ENCODE results near the gene SPOCK1.
"Not testable (repeated sequence)": the region's sequence is repeated elsewhere in the genome, so short reads cannot be mapped to it uniquely, and the experiment has no call there.

SPOCK1 gene

DNA sequence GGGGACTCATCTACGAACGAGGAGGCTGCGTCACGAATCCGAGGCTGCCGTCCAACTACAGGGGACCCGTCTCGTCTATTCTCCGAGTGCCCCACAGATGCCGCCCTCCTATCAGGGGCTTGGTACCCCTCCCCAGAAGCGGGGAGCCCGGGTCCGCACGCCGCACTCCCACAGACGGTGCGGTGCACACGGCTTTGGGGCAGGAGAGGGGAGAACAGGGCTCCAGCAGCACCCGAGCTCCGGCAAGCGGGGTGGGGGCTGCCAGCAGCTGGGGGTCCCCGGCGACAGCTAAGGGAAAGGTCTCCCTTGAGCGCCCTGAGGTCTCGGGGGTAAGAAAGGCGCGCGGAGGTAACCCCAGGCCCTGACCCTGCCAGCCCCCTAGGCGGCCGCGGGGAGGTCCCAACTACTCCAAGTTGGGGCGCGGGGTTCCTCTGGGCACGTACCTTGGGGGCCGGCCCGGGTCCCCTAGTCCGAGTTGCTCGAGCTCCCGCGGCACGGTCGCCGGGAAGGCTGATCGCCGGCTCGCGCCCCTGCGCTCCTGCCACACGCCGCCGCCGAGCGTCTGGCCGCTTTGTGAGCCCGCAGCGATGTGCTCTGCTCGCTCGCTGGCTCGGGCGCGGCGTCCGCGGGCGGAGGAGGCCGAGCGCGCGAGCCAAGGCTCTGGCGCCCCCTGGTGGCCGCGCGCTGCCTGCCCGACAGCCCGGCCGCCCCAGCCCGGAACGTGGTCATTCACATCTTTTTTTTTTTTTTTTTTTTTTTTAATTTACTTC, at the start of gene SPOCK1:
SPOCK1 (minus strand) TSS at position 591 of the 770 bp plus-strand sequence.
- H3K9ac ChIP-seq = no peak within 1 kb of the TSS
- H3K36me3 ChIP-seq (ENCODE audit: insufficient read depth) = no peaks in the 10 kb centered on the region
- no peaks in the 10 kb centered on the region for H3K79me2 ChIP-seq (ENCODE audit: insufficient read depth, low read depth)
- no peaks in the 10 kb centered on the region for H4K20me1 ChIP-seq (ENCODE audit: insufficient read depth)
- TF ChIP-seq, protein P1, sequence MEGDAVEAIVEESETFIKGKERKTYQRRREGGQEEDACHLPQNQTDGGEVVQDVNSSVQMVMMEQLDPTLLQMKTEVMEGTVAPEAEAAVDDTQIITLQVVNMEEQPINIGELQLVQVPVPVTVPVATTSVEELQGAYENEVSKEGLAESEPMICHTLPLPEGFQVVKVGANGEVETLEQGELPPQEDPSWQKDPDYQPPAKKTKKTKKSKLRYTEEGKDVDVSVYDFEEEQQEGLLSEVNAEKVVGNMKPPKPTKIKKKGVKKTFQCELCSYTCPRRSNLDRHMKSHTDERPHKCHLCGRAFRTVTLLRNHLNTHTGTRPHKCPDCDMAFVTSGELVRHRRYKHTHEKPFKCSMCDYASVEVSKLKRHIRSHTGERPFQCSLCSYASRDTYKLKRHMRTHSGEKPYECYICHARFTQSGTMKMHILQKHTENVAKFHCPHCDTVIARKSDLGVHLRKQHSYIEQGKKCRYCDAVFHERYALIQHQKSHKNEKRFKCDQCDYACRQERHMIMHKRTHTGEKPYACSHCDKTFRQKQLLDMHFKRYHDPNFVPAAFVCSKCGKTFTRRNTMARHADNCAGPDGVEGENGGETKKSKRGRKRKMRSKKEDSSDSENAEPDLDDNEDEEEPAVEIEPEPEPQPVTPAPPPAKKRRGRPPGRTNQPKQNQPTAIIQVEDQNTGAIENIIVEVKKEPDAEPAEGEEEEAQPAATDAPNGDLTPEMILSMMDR (conservative IDR thresholded peaks at IDR 0.05; ENCODE audit: low read depth, low read length) = no peak; the same call in 1 of the 2 replicates
- H3K27ac ChIP-seq = no peak within 1 kb of the TSS
- H3K4me1 ChIP-seq (ENCODE audit: low read depth, poor library complexity, severe bottlenecking) = no peaks in the 10 kb centered on the region
- no peaks in the 10 kb centered on the region for H3K27me3 ChIP-seq (ENCODE audit: insufficient read depth, low read depth)
- no peak within 1 kb of the TSS for H3K4me2 ChIP-seq
- H2AFZ ChIP-seq (ENCODE audit: low read depth) = 0 out of 2 replicates have a peak within 1 kb of the TSS, but pooled peaks have one; percentile 18
- no peak within 1 kb of the TSS for H3K4me3 ChIP-seq (IDR thresholded peaks at IDR 0.05; ENCODE audit: insufficient read depth, low read depth, low read length)

GRCh38 chr5:137545956-137546355, 46.8 kb upstream of the SPOCK1 start:
- Histone ChIP-seq H3K27me3 (ENCODE audit: insufficient read depth, low read depth) (no peaks in the 10 kb centered on the region), H3K36me3 (ENCODE audit: insufficient read depth) (no peaks in the 10 kb centered on the region), H3K27ac (no peak overlapping the region), H4K20me1 (ENCODE audit: insufficient read depth) (no peaks in the 10 kb centered on the region), H3K4me1 (ENCODE audit: low read depth, poor library complexity, severe bottlenecking) (no peaks in the 10 kb centered on the region), H3K79me2 (ENCODE audit: insufficient read depth, low read depth) (no peaks in the 10 kb centered on the region), H3K4me3 (IDR thresholded peaks at IDR 0.05; ENCODE audit: insufficient read depth, low read depth, low read length) (no peak overlapping the region), H3K4me2 (no peak overlapping the region), H2AFZ (ENCODE audit: low read depth) (no peak overlapping the region), H3K9ac (no peak overlapping the region)
- TF ChIP-seq, protein P1 (conservative IDR thresholded peaks at IDR 0.05; ENCODE audit: low read depth, low read length) = no peak

DNA sequence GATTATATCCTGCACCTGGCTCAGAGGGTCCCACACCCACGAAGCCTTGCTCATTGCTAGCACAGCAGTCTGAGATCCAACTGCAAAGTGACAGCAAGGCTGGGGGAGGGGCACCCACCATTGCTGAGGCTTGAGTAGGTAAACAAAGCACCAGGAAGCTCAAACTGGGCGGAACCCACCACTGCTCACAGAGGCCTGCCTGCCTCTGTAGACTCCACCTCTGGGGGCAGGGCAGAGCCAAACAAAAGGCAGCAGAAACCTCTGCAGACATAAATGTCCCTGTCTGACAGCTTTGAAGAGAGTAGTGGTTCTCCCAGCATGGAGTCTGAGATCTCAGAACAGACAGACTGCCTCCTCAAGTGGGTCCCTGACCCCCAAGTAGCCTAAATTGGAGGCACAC, 36.3 kb upstream of the SPOCK1 start:
- H4K20me1 ChIP-seq (ENCODE audit: insufficient read depth); H3K27ac ChIP-seq; H3K36me3 ChIP-seq (ENCODE audit: insufficient read depth); H3K27me3 ChIP-seq (ENCODE audit: insufficient read depth, low read depth); H3K4me2 ChIP-seq; H3K79me2 ChIP-seq (ENCODE audit: insufficient read depth, low read depth); H3K4me1 ChIP-seq (ENCODE audit: low read depth, poor library complexity, severe bottlenecking); H2AFZ ChIP-seq (ENCODE audit: low read depth); H3K9ac ChIP-seq; H3K4me3 ChIP-seq (IDR thresholded peaks at IDR 0.05; ENCODE audit: insufficient read depth, low read depth, low read length): not testable (repeated sequence)

GRCh38 chr5:137533963-137534362, 34.8 kb upstream of the SPOCK1 start:
- Histone ChIP-seq H3K9ac (no peak overlapping the region), H3K4me3 (IDR thresholded peaks at IDR 0.05; ENCODE audit: insufficient read depth, low read depth, low read length) (no peak overlapping the region), H3K79me2 (ENCODE audit: insufficient read depth, low read depth) (no peaks in the 10 kb centered on the region), H3K27me3 (ENCODE audit: insufficient read depth, low read depth) (no peaks in the 10 kb centered on the region), H3K36me3 (ENCODE audit: insufficient read depth) (no peaks in the 10 kb centered on the region), H3K4me1 (ENCODE audit: low read depth, poor library complexity, severe bottlenecking) (no peaks in the 10 kb centered on the region), H3K27ac (no peak overlapping the region), H2AFZ (ENCODE audit: low read depth) (no peak overlapping the region), H3K4me2 (no peak overlapping the region), H4K20me1 (ENCODE audit: insufficient read depth) (no peaks in the 10 kb centered on the region)
- TF ChIP-seq, protein P1 (conservative IDR thresholded peaks at IDR 0.05; ENCODE audit: low read depth, low read length) = no peak

DNA sequence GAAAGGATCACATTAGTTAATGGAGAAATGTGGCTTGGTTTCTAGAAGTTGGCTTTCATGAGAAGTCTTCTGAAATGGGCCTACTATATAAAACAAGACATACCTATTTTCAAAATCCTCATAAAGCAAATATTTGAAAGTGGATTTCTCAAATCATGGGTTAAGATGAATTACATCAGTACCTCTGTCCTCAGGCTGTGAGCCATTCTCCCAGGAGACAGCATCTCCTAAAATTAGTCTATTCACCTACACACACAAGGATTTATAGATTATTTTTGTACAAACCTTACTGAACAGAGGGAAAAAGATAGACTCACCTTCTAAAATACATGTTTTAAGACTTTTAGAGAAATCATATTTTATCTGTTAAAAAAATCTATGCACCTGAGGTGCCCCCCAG, 32.1 kb upstream of the SPOCK1 start:
- Histone ChIP-seq H3K36me3 (ENCODE audit: insufficient read depth) (no peaks in the 10 kb centered on the region), H3K79me2 (ENCODE audit: insufficient read depth, low read depth) (no peaks in the 10 kb centered on the region), H2AFZ (ENCODE audit: low read depth) (no peak overlapping the region), H3K27ac (no peak overlapping the region), H3K4me3 (IDR thresholded peaks at IDR 0.05; ENCODE audit: insufficient read depth, low read depth, low read length) (no peak overlapping the region), H4K20me1 (ENCODE audit: insufficient read depth) (no peaks in the 10 kb centered on the region), H3K27me3 (ENCODE audit: insufficient read depth, low read depth) (no peaks in the 10 kb centered on the region), H3K4me2 (no peak overlapping the region), H3K9ac (no peak overlapping the region), H3K4me1 (ENCODE audit: low read depth, poor library complexity, severe bottlenecking) (no peaks in the 10 kb centered on the region)
- TF ChIP-seq, protein P1 (conservative IDR thresholded peaks at IDR 0.05; ENCODE audit: low read depth, low read length) = no peak
